ENCODE data around the gene FRMD4B.

Gene FRMD4B

DNA sequence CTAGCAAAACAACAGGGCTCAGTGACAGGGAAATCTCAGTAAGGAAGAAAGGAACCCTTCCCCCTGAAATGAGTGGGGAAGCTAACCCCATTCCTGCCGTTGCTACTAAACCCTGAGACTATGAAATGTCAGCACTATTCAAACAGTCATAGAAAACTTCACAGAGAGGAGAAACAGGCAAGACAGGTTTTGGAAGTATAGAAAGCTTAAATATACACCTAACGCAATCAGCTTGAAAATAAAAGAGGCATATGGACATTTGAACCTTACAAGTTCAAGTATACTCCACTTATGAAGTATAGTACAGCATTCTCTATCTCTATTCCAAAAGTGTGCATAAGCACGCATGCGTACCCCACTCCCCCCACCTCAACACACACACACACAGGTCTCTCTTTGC lies 17.6 kb upstream of the FRMD4B start:
- DNase-seq: no peak

DNA sequence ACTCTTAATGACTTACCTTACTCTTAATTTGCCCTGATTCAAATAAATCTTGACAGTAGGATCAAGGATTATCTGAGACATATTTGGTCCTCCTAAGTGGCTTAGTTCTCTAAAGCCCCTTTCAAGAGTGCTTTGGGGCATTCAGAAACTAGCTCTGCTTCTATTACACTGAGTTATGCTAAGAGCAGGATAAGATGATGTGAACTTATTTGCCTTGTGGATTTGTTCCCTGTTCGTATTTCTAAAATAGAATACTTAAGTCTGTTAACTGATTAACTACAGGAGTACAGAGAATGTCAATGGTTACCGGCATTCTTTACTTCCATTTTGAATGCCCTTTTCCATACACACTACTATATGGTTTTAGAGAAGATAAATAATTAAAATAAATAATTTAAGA lies 14.8 kb upstream of the FRMD4B start:
- DNase-seq: no peak

DNA sequence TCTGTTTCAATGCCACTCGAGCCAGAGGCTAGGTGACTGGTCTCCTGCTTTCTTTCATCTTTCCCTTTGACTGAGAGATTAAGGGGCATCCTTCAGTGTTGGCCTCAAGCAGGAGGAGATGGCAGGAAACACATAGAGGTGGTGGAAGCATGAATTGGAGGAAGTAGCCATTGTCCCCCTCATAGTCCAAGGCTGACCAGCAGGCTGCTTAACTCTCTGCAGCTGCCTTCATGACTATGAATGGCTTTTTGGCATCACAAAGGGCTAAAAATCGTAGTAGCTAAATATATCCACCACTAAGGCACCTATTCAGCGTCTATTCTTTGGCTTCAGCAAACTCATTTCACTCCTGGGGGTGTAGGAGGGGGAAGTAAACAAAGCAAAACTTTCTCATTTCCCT lies 7.0 kb upstream of the FRMD4B start:
- no peak for DNase-seq

DNA sequence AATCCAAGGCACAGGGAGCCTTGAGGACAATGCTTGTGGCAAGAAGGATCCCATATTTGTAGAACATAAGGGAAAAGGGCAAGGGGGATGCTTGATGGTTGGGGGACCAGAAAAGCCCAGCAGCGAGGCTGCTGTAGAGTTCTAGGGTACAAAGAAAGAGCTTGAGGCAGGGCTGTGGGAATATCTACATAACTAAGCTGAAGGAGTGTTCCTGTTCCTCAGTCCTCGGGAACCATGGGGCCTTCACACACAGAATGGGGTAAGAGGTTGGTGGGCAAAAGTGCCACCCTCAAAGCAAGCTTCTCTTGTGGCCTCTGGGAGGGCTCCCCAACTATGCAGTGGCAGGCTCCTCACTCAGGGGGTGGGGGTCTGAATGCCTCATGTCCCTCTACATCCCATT lies 6.5 kb upstream of the FRMD4B start:
- DNase-seq: no peak

DNA sequence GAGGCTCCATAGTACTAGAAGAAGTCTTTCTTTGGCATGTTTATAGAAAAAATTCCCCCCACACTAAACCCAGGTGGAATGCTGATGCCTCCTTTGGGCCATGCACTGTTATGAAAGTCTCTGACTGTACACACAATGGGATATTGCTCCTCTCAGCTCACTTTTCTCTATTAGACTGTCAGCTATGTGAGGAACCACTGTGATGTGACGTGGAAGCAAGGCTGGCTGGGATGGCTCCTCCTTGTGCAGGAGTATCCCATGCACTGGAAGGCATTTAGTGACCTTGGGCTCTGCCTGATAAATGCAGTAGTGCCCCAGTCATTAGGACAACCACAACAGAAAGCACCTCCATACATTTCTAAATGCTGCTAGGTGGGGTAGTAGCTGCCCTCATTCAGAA lies 5.7 kb upstream of the FRMD4B start:
- DNase-seq: no peak

DNA sequence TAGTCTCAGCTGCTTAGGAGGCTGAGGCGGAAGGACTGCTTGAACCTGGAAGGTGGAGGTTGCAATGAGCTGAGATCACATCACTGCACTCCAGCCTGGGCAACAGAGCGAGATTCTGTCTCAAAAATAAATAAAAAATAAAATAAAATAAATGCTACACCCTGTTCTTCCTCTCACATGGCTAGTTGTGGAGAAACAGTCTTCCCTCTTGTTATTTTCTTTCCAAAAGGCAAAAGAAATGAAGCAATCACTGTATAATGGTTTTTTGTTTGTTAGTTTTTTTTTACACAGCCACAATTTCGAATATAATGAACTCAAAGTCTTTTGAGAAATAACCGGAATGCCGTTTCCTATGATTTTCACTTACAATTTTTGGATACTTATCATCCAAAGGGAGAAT lies 4.9 kb upstream of the FRMD4B start:
- DNase-seq: no peak

DNA sequence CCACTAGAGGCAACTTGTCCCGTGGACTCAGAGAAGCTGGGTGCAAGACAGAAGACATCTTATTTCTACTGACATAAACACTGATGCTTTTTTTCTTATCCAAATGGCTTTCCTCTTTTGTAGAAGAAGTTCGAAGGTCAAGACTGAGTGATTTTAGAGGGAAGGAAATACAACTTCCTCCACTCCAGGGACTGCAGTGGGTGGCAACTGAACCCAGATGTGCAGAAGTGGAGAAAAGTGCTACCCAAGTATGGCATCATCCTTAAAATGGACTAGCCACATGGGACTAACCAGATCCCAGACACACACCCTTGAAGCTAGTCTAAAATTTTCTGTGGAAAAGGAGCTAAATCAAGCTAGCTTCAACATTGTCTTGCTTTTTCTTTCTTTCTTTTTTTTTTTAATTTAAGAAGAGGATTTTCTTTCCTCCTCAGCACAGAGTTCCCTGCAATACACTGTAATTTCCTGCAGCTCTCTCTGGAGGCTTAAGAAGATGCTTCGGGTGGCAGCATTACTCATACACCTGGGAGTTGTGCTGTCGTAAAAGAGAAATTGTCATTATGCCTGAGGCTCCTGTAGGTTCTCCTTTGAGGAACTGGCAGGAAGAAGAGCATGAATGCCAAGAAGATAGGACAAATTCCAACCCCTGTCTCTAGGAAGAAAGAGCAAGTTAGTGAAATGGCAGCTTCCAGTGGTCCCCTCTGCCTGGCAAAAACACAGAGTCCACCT lies 3.8 kb upstream of the FRMD4B start:
- no peak for DNase-seq

DNA sequence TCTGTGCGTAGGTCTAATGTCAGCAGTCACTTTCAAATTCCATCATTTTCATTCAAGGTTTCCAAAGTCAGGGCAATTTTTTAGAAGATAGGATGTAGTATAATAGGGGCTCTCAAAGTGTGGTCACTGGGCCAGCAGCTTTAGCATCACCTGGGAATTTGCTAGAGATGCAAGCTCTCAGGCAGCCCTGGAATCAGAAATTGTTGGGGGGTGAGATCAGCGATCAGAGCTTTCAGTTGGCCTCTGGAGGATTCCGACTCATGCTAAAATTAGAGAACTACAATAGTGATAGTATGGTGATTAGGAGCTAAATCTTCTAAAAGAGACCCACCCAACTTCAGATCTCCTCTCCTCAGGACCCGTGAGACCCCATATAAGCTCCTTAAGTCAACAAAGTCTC lies 2.4 kb upstream of the FRMD4B start:
- DNase-seq: no peak

DNA sequence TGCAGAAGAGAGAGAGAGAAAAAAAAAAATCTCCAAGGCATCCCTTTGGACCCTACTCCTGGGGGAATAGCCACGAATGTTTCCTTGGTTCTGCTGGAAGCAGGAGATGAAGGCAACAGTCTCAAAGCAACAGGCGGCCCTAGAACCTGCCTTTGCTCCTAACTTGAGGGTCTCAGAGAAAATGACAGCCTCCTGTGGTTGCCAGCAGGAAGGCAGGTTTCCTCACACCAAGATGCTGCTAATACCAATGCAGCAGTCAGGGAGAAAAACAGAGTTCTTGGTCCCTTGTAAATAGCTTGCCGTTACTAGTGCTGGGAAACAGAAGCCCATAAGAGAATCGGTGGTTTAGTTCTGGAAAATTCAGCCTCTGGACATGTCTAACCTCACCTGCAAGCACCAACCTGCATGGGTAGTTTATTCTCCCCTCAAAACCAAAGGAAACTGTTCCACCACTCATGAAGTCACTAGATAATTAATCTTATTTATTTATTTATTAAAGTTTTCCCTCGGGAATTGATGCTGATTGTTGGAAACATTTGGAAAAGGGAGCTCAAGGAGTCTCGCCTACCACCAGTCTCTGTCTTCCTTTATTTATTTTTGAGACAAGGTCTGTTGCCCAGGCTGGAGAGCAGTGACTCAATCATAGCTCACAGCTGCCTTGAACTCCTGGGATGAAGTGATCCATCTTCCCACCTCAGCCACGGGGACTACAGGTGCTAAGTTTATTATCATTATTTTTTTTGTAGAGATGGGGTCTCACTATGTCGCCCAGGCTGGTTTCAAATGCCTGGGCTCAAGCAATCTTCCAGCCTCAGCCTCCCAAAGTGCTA lies 883 bp upstream of the FRMD4B start:
- no peak for DNase-seq

DNA sequence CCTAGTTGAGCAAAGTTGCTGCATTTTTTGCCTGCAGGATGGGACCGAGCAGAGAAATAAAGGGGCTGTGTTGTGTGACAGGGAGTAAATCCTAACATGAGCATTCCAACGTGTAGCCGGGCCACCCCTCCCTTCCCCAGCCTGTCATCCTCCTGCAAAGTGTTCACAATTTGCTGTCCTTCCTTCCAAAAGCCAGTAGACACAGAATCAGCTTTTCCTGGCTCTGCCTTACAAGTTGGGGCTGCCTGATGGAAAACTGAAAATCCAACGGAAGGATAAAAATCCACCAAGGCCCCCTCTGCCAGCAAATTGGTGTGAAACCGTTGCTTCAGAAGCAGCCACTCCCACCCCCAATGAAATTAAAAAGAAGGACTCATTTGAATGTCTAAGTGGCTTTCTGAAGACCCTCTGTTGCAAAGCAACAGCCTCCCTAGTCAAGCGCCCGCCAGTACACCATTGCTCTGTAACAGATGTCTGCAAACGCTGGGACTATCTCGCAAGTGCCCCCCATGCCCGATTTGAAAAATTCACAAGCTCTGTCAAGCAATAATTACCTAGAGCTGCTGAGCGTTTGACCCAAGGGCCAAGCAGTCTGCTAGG lies 665 bp downstream of the FRMD4B start:
- no peak for DNase-seq

DNA sequence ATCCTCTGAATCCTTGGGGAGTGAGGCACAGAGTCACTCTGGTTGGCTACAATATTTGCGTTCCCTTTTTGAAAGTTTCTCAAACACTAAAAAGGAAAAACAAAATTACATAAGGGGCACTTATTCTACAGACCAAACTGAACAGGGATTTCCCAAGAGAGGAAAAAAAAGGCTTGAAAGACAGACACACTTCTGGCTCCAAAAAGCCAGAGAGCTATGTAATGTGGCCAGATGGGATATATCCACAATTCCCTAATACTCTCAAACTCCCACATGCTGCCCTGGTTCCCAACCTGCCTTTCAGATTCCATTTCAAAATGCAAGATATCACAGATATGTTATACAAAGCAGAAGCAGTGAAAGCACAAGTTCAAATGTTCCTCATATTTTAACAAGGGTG lies 1.6 kb downstream of the FRMD4B start:
- DNase-seq: no peak

DNA sequence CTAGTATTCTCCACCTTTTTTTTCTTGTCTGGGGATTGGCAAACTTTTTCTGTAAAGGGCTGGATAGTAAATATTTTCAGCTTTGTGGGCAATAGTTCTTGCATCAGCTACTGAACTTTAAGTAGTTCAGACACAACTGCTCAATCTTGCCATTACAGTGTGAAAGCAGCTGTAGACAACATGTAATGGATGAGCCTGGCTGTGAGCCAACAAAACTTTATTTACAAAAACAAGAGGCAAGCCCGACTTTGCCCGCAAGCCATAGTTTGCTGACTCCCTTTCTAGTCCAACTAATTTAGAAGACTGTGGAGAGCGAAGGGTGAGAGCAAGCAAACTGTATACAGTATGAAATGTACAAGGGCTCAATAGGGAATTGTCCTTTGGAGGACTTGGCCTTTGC lies 6.2 kb downstream of the FRMD4B start:
- no peak for DNase-seq

DNA sequence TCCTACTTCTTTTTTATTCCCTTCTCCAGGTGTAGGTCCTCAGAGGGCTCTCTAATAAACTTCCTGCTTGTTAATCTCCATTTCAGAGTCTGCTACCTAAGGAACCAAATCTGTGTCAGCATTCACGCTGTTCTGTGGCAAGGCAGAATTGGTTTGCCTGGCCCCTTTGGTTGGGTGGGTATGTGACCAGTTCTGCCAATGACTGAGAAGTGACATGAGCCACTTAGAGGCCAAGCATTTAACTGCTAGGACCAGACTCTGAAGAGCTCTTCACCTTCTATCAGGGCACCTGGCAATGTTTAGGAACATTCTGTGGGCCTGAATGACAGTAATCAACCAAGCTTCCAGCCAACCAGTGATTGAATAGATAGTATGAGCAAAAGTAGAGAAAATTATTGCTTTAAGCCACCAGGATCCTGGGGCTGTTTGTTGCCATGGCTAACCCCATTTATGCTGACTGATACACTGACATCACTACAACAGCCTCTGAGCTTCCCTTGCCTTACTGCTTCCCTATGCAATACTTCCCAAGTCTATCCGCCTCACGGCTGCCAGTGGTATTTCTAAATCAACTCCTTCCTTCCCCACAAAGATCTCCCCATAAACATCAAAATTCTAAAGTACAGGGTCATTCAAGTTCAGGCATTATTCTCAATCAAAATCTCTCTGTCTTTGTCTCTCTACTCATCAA lies 7.6 kb downstream of the FRMD4B start:
- no peak for DNase-seq

DNA sequence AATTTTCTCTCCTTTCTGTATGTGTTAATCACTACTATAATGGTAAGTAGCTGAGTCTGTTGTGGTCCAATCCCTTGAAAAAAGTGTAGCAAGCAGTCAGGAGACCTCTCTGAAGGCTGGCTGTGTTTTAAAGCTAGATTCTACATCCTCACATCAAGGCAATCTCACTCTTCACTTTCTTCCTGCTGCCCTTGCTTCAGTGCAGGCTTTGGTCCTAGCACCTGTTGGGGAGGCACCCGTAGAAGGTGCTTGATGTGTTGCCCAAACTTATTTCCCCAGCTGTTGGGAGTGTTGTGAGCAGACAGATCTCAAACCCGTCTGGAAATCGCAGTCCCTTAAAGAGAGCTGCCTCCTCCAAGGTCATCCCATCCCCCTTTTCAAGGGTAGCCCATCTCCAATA lies 8.6 kb downstream of the FRMD4B start:
- DNase-seq: no peak

DNA sequence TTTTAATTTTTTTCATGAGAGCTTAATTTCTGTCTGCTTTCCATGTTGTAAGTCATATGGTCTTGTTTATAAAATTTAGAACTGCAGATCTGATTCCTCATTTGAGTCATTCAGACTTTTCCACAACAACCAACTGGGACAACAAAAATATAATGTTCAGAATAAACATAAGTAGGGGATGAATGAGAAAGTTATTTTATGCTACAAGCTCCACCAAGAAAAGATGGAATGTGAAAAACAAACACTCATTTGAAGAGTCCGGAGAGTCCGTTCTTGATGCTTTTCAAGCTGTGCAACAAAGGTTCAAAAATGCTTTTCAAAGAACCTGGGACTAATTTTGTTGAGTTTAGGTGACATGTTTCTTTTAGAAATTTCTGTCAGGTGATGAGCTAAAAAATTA lies 9.2 kb downstream of the FRMD4B start:
- no peak for DNase-seq

DNA sequence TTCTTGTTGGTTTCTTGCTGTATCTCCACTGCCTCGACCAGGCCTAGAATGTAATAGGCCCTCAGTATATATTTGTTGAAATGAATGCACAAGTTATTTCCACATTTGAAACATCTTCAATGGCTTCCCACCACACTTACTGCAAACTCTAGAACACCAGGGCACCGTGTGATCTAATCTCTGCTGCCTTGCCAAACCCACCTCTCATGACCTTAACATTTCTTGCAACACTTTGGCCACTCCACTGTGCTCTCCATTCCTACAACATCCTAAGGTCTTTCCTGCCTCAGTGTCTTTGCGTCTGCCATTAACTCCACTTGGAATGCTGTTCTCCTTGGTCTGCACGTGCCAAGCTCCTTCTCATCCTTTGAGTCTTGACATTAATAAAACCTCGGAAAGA lies 14.1 kb downstream of the FRMD4B start:
- DNase-seq: no peak

DNA sequence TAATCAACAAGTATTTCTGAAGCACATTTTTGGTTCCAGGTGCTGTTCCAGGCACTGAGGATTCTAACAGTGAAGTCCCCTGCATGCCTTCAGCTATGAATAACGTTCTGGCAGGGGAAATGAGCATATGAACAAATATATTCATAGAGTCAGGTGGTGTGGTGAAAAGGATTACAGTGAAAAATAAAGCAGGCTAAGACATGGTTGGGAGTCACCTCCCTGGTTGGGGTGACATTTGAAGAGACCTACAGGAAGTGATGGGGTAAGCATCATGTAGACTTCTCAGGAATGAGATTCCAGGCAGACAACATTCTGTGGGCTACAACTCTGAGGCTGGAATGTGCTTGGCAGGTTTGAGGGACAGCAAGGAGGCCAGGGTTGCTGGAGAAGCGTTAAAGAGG lies 15.0 kb downstream of the FRMD4B start:
- DNase-seq: no peak

DNA sequence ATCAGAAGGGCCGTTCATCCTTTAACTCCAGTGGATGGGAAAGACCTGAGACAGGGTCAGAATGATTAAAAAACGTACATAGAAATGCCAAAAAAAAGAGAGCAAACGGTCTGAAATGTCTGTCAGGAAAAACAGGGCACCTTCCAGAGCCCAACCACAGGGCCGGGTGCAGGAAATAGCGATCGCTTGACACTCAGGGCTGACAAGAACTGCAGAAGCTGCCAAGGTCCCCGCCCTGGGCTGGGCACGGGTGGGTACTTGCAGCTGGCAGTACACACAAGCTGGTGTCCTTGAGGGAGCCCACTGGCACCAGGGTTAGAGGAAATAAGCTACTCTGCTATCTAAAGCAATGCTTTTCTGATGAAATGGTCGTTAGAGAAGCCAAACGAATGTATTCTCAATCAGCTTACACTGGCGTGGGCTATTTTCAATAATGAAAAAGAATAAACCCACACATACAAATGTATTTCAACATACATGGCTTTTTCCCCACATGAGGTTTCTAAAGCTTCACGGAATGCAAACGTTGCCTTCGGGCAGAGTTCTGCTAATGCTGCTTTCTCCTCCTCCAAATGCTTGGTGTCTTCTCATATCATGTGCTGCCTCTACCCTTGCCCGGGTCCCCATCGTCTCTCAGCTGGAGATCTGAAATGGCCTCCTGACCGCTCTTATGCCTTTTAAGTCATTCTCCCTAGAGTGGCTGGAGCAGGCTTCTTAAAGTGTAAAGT lies 15.6 kb downstream of the FRMD4B start:
- DNase-seq: no peak

DNA sequence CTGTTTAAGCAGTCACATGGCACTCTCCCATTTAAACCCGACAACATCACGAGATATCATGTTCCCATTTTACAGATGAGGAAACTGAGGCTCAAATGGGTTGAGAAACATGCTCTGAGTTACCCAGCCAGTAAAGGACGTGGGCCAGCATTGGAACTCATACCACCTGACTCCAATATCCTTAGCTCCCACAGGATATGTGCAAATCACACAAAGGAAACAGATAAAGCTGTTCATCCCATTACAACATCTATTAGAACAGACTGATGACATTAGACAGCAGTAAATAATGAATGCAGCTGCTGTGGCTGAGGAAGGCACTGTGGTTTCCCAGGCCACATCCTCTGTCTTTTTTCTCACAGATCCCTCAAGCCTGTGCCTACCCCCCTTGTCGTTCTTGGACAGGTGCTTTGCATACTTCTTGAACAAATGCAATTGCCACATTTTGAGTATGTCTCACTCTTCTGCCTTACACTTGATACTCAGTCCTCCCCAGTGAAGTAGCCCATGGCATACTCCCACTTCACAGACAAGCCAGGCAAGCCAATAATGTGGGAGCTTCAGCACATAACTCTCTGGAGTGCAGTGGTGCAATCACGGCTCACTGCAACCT lies 17.7 kb downstream of the FRMD4B start:
- DNase-seq: peak; percentile 46

DNA sequence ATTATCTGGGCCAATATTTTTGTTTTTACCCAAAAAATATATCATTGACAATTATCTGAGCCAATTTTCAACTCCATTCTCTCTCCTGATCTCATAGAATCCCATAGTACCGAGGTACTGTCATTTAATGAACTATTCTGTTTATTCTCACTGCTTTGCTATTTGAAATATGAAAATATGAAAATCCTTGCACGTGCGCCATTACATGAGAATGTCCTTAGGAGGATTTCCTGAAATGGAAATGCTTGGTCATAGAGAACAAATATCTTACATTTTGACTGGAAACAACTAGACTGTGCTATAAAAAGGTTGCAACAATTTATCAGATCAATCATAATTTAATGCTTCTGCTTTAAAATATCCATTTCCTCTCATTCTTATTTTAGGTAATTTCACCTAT lies 18.3 kb downstream of the FRMD4B start:
- no peak for DNase-seq

DNA sequence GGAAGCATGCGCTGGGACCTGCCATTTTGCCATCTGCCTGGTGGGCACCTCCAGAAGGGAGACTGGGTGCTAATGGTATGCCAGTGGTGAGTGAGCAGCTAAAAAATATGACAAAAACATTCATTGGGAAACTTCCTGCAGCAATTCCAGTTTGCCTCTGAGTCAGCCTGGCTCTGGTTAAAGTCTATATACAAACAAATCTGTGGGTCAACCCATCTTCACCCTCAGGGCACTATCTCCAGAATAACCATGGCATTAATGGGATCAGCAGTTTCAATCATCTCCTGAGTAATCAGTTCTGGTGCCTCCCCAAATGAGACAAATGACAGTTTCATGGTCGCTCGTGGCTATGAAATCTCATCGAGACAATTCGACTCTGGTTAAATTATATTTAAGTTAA lies 21.5 kb downstream of the FRMD4B start:
- DNase-seq: no peak

DNA sequence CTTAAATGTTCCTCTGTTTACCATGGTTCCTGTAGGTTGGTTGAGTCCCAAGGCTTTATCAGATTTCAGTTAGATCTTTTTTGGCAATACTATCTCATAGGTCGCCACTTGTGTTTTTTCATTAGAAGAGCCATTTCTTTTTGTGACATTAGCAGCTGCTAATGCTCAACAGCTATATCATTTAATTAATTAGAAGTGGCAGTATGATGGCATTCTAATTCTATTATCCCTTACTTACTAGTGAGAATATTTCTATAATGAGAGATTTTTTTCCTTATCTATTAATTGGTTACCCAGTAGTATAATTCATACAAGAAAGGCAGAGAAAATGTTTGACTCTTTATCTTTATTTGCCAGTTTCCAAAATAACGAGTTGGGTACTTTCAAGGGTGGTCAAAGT lies 25.2 kb downstream of the FRMD4B start:
- DNase-seq: no peak

DNA sequence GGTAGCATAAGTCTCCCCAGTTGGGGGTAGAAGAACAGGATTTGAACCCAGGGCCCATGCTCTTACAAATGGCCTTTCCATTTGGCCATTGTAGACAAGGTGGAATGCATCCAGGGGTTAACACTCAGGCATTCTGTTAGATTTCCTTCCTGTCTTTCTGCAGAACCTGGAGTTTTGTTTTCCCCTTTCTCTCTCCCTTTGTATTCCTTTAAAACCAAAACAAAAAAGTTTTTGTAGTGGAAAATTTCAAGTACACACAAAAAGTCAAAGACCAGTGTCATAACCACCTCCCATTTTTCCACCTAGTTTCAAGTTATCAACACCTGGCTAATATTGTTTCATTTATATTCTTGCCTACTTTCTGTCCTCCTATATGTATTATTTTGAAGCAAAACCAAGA lies 26.0 kb downstream of the FRMD4B start:
- DNase-seq: no peak

All from GF-D8 (cell line).